Hepatocyte (in vitro differentiated cells): ENCODE results near the gene KLHL8.

ENCODE experiments used
- EZH2 ChIP-seq: fragments of 200-600 bp; sonication (generic); IDR thresholded peaks from 2 replicates; pipeline ENCODE4 v1.6.1; 2016; ENCODE audit warnings: antibody characterized with exemption, mild to moderate bottlenecking, borderline replicate concordance
- TF ChIP-seq, protein P1 (sequence below): fragments of 200-600 bp; sonication (generic); IDR thresholded peaks from 2 replicates; pipeline ENCODE4 v1.5.1; 2016; ENCODE audit warnings: antibody characterized with exemption, mild to moderate bottlenecking; ENCODE audit not compliant: poor library complexity

GRCh38 chr4:87209182-87209581 is 11.2 kb downstream of the KLHL8 start:
- TF ChIP-seq EZH2: no peak
- TF ChIP-seq, protein P1, sequence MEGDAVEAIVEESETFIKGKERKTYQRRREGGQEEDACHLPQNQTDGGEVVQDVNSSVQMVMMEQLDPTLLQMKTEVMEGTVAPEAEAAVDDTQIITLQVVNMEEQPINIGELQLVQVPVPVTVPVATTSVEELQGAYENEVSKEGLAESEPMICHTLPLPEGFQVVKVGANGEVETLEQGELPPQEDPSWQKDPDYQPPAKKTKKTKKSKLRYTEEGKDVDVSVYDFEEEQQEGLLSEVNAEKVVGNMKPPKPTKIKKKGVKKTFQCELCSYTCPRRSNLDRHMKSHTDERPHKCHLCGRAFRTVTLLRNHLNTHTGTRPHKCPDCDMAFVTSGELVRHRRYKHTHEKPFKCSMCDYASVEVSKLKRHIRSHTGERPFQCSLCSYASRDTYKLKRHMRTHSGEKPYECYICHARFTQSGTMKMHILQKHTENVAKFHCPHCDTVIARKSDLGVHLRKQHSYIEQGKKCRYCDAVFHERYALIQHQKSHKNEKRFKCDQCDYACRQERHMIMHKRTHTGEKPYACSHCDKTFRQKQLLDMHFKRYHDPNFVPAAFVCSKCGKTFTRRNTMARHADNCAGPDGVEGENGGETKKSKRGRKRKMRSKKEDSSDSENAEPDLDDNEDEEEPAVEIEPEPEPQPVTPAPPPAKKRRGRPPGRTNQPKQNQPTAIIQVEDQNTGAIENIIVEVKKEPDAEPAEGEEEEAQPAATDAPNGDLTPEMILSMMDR: no peak
